ENCODE measurements around the gene MSL3. TPM values are rescaled to one million over a fixed set of nuclear protein-coding genes. Genes with fewer than 3 reads are reported as not detected.

Gene MSL3
- polyA plus RNA-seq, 2 of the 4 experiments (the other 2 are of a cell fraction) = 32.4 to 51.7 TPM

- ChIA-PET POLR2A (interaction anchor here (0.6 kb wide), 1 partner anchor 54 kb away, joined by 7 read pairs; no protein-coding TSS in a partner anchor), CTCF (no interaction called here)
- no peak for DNase-seq (ENCODE audit: low read depth in 1 of 2, low spot score in 1 of 2)
- Histone ChIP-seq H3K27ac (no peak overlapping the region), H3K4me3 (no peak overlapping the region), H3K4me2 (no peak overlapping the region), H3K4me1 (no peaks in the 10 kb centered on the region), H3K9me3 (no peaks in the 10 kb centered on the region)
- WGBS (ENCODE audit: missing lambda C conversion rate) = 25% methylated on average over 2 of the region's 2 CpGs
- no peak for TF ChIP-seq SREBF2 (IDR thresholded peaks at IDR 0.05)
- no peak for TF ChIP-seq SMC3 (IDR thresholded peaks at IDR 0.05)
- no peak for TF ChIP-seq RFX5 (IDR thresholded peaks at IDR 0.05)
- TF ChIP-seq ELK1 (IDR thresholded peaks at IDR 0.05; ENCODE audit: low read depth, low read length) = no peak
- FAIRE-seq = no peak
- ATAC-seq = no peak
These were observed 29.5 kb upstream of the MSL3 start for GRCh38 chrX:11728556-11728955.

DNA sequence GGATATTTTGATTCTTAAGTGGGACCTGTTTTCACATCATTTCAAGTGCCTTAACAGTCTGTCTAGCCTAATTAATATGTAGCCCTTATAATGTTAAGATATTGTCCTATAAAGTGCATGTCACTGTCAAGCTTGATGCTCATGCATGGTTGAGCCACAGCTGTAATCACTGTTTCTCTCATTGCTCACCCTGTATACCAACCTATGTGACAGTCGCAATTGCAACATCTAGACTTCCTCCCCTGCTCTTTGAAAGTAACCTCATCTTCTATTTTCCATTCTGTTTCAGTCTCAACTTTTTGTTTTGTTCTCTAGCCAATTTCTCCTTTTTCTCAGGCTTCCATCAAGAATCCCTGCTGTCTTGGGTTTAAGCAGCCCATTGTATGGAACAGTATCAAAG, 24.4 kb upstream of the MSL3 start:
- DNase-seq (ENCODE audit: low read depth in 1 of 2, low spot score in 1 of 2) (no peak), FAIRE-seq (no peak), ATAC-seq (no peak)
- Histone ChIP-seq H3K4me1 (no peaks in the 10 kb centered on the region), H3K9me3 (no peaks in the 10 kb centered on the region), H3K4me2 (no peak overlapping the region), H3K27ac (no peak overlapping the region), H3K4me3 (no peak overlapping the region)
- no peak for TF ChIP-seq ZNF302 (CRISPR knock-in tag; IDR thresholded peaks at IDR 0.05)
- no peak for TF ChIP-seq RNF2 (IDR thresholded peaks at IDR 0.05; ENCODE audit: borderline replicate concordance, low read depth)
- no peak for TF ChIP-seq EP300 (IDR thresholded peaks at IDR 0.05)
- WGBS (ENCODE audit: missing lambda C conversion rate) = 75% methylated on average over 1 of the region's 1 CpG
- ChIA-PET POLR2A (no interaction called here), CTCF (no interaction called here)

- Histone ChIP-seq H3K4me1 (no peaks in the 10 kb centered on the region), H3K9me3 (no peaks in the 10 kb centered on the region), H3K4me2 (no peak overlapping the region), H3K27ac (no peak overlapping the region), H3K4me3 (no peak overlapping the region)
- FAIRE-seq (no peak), DNase-seq (ENCODE audit: low read depth in 1 of 2, low spot score in 1 of 2) (no peak), ATAC-seq (no peak)
- no peak for TF ChIP-seq HOXB5 (CRISPR knock-in tag; IDR thresholded peaks at IDR 0.05)
- TF ChIP-seq CHD4 (IDR thresholded peaks at IDR 0.05; ENCODE audit: borderline replicate concordance) = no peak
- no peak for TF ChIP-seq EHMT2 (IDR thresholded peaks at IDR 0.05; ENCODE audit: low read depth)
- no peak for TF ChIP-seq MAFK (IDR thresholded peaks at IDR 0.05; ENCODE audit: partially characterized antibody)
- TF ChIP-seq RNF2 (IDR thresholded peaks at IDR 0.05; ENCODE audit: borderline replicate concordance, low read depth) = no peak
- no peak for TF ChIP-seq JUN (IDR thresholded peaks at IDR 0.05)
- TF ChIP-seq TP53 (CRISPR knock-in tag; IDR thresholded peaks at IDR 0.05) = no peak
- no peak for TF ChIP-seq POLR2AphosphoS2 (conservative IDR thresholded peaks at IDR 0.05; ENCODE audit: low read length)
- TF ChIP-seq RCOR1 (IDR thresholded peaks at IDR 0.05; ENCODE audit: low read depth, low read length) = no peak
- TF ChIP-seq CBX8 (IDR thresholded peaks at IDR 0.05) = no peak
- TF ChIP-seq GATA3 (IDR thresholded peaks at IDR 0.05; ENCODE audit: borderline replicate concordance) = no peak
- TF ChIP-seq, protein P1, sequence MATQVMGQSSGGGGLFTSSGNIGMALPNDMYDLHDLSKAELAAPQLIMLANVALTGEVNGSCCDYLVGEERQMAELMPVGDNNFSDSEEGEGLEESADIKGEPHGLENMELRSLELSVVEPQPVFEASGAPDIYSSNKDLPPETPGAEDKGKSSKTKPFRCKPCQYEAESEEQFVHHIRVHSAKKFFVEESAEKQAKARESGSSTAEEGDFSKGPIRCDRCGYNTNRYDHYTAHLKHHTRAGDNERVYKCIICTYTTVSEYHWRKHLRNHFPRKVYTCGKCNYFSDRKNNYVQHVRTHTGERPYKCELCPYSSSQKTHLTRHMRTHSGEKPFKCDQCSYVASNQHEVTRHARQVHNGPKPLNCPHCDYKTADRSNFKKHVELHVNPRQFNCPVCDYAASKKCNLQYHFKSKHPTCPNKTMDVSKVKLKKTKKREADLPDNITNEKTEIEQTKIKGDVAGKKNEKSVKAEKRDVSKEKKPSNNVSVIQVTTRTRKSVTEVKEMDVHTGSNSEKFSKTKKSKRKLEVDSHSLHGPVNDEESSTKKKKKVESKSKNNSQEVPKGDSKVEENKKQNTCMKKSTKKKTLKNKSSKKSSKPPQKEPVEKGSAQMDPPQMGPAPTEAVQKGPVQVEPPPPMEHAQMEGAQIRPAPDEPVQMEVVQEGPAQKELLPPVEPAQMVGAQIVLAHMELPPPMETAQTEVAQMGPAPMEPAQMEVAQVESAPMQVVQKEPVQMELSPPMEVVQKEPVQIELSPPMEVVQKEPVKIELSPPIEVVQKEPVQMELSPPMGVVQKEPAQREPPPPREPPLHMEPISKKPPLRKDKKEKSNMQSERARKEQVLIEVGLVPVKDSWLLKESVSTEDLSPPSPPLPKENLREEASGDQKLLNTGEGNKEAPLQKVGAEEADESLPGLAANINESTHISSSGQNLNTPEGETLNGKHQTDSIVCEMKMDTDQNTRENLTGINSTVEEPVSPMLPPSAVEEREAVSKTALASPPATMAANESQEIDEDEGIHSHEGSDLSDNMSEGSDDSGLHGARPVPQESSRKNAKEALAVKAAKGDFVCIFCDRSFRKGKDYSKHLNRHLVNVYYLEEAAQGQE (IDR thresholded peaks at IDR 0.05) = no peak
- no peak for TF ChIP-seq RARB (CRISPR knock-in tag; IDR thresholded peaks at IDR 0.05)
- no peak for TF ChIP-seq HDAC2 (IDR thresholded peaks at IDR 0.05)
- no peak for TF ChIP-seq HEYL (CRISPR knock-in tag; IDR thresholded peaks at IDR 0.05)
- TF ChIP-seq ZNF302 (CRISPR knock-in tag; IDR thresholded peaks at IDR 0.05) = no peak
- TF ChIP-seq POLR2A (IDR thresholded peaks at IDR 0.05; ENCODE audit: low read length) = no peak
- TF ChIP-seq CHD2 (IDR thresholded peaks at IDR 0.05; ENCODE audit: low read length, partially characterized antibody) = no peak
- POLR2A ChIA-PET = no interaction called here
- 0% methylated on average over 2 of the region's 2 CpGs for WGBS (ENCODE audit: missing lambda C conversion rate)
- CTCF ChIA-PET = interaction anchor here (1.4 kb wide), 1 partner anchor 9 kb away, joined by 3 read pairs; no protein-coding TSS in a partner anchor
These were observed 18.3 kb upstream of the MSL3 start for GRCh38 chrX:11739776-11740175.
